ENCODE measurements around the gene DTHD1.

Gene DTHD1

GRCh38 chr4:36316607-36317006 lies 35.2 kb downstream of the DTHD1 start:
- FAIRE-seq = no peak

GRCh38 chr4:36317721-36318120 lies 36.3 kb downstream of the DTHD1 start:
- FAIRE-seq = no peak

DNA sequence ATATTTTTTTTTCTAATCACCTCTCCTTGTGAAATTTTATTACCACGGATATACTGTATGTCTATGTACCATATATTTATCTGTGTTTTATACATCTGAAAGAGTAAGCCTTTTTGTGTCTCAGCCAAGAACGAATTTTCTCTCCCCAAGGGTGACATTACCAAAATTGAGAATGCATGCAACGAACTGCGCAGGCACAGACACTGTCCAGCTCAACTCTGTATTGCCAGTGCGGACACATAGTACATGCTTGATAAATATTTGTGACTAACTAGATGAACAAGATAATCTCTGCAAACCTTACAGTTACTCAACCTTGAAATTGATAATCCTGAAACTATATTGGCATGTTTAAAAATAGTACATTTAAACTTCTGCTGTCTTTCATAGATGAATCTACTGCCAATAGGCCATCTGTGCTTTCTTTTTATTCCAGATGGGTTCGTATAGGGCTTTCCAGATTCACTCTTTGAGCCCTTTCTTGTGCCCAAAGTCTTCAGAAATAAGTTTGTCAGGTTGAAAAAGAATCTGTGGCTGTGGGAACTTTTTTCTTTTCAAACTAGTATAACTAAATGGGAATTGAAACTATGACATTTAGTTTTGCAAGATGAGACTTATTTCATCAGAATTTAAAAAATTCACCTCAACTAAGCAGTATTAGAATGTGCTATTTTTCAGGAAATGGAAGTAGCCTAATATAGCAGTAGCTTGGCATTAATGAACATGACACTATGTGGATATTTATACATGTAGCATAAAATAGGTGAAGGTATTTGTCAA lies 38.9 kb downstream of the DTHD1 start:
- FAIRE-seq = no peak

DNA sequence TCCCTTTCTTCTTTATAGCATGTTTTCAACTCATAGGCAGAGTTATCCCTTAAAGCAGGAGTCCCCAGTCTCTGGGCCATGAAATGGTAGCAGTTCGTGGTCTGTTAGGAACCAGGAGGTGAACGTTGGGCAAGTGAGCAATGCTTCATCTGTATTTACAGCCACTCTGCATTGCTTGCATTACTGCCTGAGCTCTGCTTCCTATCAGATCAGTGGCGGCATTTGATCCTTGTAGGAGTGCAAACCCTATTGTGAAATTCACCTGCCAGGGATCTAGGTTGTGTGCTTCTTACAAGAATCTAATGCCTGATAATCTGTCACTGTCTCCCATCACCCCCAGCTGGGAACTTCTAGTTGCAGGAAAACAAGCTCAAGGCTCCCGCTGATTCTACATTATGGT lies 39.8 kb downstream of the DTHD1 start:
- FAIRE-seq = no peak

GRCh38 chr4:36322921-36323354 lies 41.5 kb downstream of the DTHD1 start:
- no peak for FAIRE-seq

DNA sequence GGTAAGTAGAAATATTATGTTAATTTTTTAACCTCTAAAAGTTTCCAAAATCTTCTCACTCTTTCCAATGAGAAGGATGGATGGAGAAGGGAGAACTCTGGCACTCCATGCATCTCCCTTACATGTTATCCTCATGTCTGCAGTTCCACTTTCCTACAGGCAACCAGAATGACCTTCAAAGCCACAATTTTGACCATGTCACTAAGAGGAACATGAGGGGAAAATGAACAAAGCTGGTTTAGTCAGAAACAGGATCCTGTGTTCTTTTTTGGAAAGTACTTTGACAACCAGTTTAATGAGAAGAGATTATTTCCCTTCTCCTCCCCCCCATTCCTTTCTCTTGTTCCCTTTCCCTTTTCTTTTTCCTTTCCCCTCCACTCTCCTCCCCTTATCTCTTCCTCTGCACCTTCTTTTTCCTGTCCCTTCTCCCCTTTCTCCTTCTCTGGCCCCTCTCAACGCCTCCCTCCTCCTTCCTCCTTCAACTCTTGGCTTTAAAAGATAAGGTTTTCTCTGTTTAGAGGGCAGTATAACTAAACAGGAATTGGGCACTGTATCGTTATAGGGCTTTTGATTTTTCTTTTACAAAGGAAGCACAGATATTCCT lies 42.5 kb downstream of the DTHD1 start:
- FAIRE-seq = no peak

DNA sequence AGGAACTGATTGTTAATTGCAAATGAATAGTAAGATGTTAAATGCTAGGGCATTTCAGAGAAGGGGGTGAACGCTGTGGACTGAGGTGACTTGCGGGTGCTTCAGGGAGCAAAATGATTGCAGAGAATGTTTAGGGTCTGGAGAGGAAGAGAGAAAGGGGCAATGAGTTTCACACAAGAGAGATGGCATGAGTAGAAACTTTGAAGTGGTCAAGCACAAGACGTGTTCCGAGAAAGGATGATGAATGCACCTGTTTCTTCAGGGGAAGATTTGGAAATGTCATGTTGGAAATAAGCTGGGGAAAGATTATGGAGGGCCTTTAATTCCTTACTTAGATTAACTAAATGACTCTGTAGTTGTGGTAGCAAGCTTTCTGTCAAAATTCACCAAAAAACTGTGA lies 43.4 kb downstream of the DTHD1 start:
- FAIRE-seq = no peak

- FAIRE-seq = no peak
These were observed 44.1 kb downstream of the DTHD1 start for GRCh38 chr4:36325499-36325898.

- no peak for FAIRE-seq
These were observed 44.5 kb downstream of the DTHD1 start for GRCh38 chr4:36325926-36326325.

- FAIRE-seq = no peak
These were observed 45.1 kb downstream of the DTHD1 start for GRCh38 chr4:36326476-36327029.

DNA sequence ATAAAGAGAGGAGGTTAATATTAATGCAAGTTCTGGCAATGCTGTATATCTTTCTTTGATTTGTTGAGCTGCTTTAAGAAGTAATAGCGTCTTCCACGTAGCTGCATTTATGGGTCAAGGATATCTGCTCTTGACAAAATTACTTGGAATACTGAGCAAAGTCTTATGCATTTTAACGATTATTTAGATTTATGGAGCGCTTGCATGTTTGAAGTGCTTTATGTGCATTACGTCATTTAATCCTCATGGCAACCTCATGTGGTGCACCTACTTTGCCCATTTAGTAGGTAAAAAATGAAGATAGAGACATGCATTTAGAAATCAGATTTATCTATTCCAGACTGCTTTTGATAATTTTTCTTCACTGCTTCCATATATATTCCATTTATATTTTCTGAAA lies 46.0 kb downstream of the DTHD1 start:
- FAIRE-seq = no peak

DNA sequence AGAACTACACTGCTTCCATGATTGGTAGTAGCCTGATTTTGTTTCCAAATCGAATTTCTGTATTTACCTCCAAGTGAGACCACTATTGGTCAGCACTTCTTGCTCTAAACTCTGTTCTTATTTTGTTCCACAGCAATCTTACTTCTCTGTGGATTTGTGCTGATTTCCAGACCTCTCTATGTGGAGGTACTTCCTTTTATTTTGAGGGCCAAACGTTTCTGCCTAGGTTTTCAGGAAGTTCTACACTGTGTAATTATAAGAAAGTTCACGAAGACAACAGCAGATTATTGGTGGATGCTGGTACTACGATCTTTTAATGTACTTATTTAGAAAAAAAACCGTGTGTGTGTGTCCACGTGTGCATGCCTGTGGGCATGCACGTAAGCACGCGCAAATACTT lies 46.7 kb downstream of the DTHD1 start:
- FAIRE-seq = no peak

DNA sequence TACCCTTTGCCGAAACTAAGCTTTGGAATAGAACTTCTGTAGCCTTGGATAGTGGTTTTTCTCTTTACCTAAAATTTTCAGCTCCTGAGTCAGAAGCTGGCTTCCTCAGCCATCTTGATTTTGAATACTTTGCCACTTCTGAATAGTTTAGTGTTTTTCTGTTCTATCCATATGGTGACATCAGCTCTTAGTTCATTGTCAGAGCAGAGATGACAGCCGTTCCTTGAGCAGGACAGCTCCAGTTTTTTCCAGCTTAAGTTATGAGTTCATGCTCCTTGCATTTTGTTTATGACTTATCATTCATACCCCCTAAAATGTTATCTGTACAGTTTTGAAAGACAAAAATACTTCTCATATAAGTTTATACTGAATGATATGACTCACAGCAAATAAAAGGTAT lies 47.8 kb downstream of the DTHD1 start:
- no peak for FAIRE-seq

DNA sequence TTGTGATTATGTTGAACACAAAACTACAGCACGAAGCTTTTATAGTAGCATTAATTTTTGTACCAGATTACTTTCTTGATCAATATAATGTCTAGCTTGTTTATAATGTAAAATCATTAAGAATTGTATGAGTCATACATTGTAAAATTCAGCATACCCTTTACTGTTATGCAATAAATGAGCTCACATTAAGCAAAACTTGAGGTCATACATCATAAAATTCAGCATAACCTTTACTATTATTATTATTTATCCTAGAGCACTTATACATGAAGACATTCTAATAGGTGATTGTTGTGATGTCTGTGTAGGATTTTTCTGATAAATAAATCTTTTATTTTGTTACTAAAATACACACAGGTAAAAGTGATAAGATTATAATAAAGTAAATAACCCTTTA lies 49.4 kb downstream of the DTHD1 start:
- FAIRE-seq = no peak

DNA sequence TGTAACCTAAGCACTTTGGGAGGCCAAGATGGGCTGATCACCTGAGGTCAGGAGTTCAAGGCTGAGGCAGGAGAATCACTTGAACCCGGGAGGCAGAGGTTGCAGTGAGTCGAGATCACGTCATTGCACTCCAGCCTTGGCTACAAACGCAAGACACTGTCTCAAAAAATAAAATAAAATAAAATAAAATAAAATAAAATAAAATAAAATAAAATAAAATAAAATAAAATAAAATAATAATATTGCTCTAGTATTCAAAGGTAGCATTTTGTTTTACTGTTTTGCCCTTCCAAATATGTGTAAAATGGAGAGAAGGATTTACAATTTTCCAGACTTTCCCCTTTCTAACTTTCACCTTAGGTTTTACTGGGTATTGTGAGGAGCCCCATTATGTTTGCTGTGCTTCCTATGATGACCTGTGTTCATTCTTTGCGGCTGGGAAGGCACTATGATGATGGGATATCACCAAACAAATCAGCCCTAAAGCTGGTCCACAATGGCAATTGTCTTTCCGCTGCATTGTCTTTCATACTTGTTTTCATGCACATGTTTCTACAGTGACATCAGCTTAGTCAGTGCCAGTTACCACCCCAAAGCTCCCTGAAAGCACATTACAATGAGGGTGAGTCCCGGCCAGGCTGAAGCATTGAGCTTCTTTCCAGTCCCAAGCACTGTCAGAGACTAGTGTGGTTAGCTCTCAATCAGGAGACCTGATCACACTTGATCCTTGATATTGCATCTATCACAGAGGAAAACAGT lies 50.8 kb downstream of the DTHD1 start:
- FAIRE-seq = no peak

- FAIRE-seq = no peak
These were observed 51.3 kb downstream of the DTHD1 start for GRCh38 chr4:36332782-36333131.

DNA sequence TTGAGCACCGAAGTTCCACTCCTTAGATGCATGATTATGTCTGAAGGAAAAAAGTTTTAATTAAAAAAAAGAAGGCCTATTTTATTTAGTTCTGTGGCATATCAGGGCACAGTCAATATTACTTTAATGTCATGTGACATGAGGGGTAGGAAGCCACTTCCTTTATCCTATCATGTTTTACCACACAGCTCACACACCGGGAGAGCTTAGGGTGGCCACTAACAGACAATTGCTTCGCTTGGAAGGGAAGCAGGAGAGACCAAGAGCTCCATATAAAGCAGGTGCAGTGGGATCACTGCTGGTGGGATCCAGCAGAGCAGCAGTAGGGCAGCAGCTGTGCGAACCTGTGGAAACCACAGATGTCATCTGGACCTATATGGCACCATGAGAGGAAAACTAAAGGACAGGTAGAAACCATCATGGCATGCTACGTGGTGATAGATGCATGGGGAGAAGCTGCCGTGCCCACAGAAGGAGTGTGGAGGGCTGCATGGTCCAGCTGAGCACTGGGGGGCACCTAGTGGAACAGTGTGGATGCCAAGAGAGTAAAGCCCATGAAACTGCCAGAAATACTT lies 52.0 kb downstream of the DTHD1 start:
- no peak for FAIRE-seq

DNA sequence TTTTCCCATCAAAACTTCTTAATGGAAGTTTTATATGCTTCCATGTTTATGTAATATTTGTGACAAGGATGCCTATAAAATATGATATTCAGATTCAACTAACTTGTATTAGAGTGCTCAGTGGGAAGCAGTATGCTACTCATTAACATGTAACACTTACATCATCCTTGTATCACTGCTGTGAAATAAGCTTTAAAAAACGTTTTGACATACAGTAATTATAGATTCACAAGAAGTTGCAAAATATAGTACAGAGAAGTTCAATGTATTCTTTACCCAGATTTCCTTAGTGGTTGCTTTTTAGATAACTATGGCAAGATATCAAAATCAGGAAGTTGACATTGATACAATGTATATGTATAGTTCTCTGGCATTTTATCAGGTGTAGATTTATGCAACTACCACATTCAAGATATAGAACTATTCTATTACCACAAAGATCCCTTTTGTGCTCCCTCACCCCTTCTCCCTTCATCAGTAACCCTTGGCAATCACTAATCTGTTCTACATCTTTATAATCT lies 56.3 kb downstream of the DTHD1 start:
- no peak for FAIRE-seq

GRCh38 chr4:36338973-36339372 lies 57.6 kb downstream of the DTHD1 start:
- no peak for FAIRE-seq

DNA sequence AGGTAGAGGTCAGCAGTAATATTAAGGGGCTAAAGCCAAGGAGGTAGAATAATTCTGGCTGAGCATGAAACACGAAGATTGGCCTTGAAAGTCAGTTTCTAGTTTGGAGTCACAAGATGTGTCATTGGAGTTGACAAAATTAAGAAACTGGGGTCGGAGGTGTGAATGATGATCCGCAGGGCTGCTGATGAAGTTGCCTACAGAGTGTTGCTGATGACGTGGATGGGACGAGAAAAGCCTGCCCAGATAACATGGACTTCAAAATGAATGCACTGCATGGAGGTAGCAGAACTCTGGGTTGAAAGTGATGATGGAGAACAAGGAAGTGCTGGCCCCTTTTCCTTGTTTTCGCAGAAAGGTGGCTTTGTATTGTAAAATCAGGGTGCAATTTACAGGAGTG lies 60.5 kb downstream of the DTHD1 start:
- FAIRE-seq = no peak

DNA sequence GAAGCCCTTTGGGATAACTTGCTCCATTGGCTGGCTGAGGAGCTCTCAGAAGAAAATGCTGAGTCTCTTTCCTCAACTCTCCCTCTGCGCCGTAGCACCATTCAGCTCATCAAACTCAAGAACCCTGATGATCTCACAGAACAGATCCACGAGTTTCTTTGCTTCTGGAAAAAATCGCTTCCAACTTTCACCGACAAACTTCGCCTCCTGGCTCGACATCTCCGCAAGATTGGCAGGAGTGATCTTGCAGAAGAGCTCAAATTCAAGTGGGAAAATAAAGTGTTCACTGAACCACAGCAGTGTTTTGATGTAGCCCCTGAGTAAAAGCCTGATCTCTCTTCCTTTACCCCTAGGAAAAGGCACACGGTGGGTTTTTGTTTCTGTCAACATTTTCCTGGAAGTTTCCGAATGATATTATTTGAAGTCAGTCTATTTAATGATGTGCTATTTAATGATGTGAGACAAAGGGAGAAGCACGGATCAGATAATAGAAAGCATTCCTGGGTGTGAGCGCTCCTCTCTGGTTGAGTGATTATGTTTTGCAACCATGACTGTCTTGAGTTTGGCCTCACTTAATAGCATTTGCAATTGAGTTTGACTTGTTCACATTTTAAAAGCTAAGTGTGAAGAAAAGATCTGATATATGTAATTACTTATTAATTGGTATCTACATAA lies 62.2 kb downstream of the DTHD1 start:
- no peak for FAIRE-seq

GRCh38 chr4:36348403-36348938 lies 67.1 kb downstream of the DTHD1 start:
- no peak for FAIRE-seq
